Psoas muscle (tissue), 8 donors: Measurements from ENCODE around the gene ABCG1. TPM values are rescaled to one million over a fixed set of nuclear protein-coding genes. Genes with fewer than 3 reads are reported as not detected.

ENCODE experiments used
- ATAC-seq, 4 donors: fragments of 200-7000 bp; cut with Tn5 transposase; one replicate each; pipeline ENCODE4 v1.9.1; 2020; ENCODE audit warnings: moderate library complexity in 3 of 4, mild to moderate bottlenecking in 2 of 4
- DNase-seq, 2 donors: peaks; one replicate each; pipeline ENCODE4 v3.0.0-alpha.2; 2020
- H3K27ac ChIP-seq: fragments of 200-600 bp; one replicate; pipeline ENCODE4 v1.8.0; 2022
- H3K27me3 ChIP-seq, 3 donors: fragments of 200-600 bp in 1 of 3; one replicate each; pipeline versions ENCODE4 v1.6.1 to v1.8.0; 2013 to 2022; ENCODE audit warnings: low read length in 2 of 3, mild to moderate bottlenecking in 2 of 3, moderate library complexity in 1 of 3; ENCODE audit not compliant: insufficient read depth in 3 of 3
- H3K36me3 ChIP-seq, 2 donors: fragments of 200-600 bp in 1 of 2; one replicate each; pipeline versions ENCODE4 v1.6.1 to v1.8.0; 2013 to 2022; ENCODE audit warnings: low read depth in 1 of 2, mild to moderate bottlenecking in 1 of 2, moderate library complexity in 1 of 2; ENCODE audit not compliant: insufficient read depth in 1 of 2
- H3K4me1 ChIP-seq: fragments of 200-600 bp; one replicate; pipeline ENCODE4 v1.8.0; 2022
- H3K4me3 ChIP-seq: fragments of 200-600 bp; one replicate; pipeline ENCODE4 v1.8.0; 2022; ENCODE audit warnings: mild to moderate bottlenecking
- H3K9me3 ChIP-seq: fragments of 200-600 bp; one replicate; pipeline ENCODE4 v1.8.0; 2022
- CTCF ChIP-seq: fragments of 200-600 bp; IDR thresholded peaks from one replicate; pipeline ENCODE4 v1.8.0; 2022; ENCODE audit warnings: antibody characterized with exemption
- WGBS, 3 donors: extraction: QIAGEN DNeasy Blood & Tissue Kit; methylation state at CpG; one replicate each; pipeline versions ENCODE4 v1.1.6 to v1.1.7; 2013; 5-methylcytosine and 5-hydroxymethylcytosine counted together
- intact Hi-C, 2 donors: fragments of 100-400 bp; cut with DNase I; formaldehyde crosslinking; loops; one replicate each; pipeline versions ENCODE4 v1.11.0 to v1.14.2; 2022
- polyA plus RNA-seq, 3 donors: library from polyadenylated mRNA; stranded (reverse); fragments of 200-250 nt; gene quantifications; one replicate each; pipeline ENCODE4 v1.2.3, GENCODE V29; 2013
- total RNA-seq, 4 donors: library from RNA; stranded (reverse); fragmentation: NEBNext Ultra II Directional in 2 of 4; extraction: Animal tissue kit (Norgen Biotek cat#: 25700) in 2 of 4; gene quantifications; one replicate each; pipeline versions ENCODE4 v1.2.1 to v1.2.4, GENCODE V29; 2021 to 2023
- donor health status: healthy with polysubstance abuse.
- donor health status: DM: no; HTN: no; CAD: no; lungs with moderate emphysema.
- donor health status: Bipolar disorder and iron deficiency.
- donor health status: healthy.
- donor health status: DM: yes; HTN: yes; CAD: no.
- donor health status: DM: no; HTN: no; CAD: no.
- donor health status: DM: no; HTN: no; CAD: no.
- donor health status: DM: yes; HTN: yes; CAD: no.

ABCG1 gene
- total and polyA plus RNA-seq, 7 donors, result 2.9 to 35.8 (median 4.4) TPM

GRCh38 chr21:42216726-42217572, 2.0 kb upstream of the ABCG1 start:
- H3K27me3 ChIP-seq, result peaks cover 0 to 2% (median 0%) of the 10 kb centered on the region in 3 donors
- H3K9me3 ChIP-seq, result no peaks in the 10 kb centered on the region
- no peak for TF ChIP-seq CTCF
- H3K27ac ChIP-seq, result no peak overlapping the region
- H3K4me3 ChIP-seq, result no peak overlapping the region
- no peak for DNase-seq
- intact Hi-C loops, result no loop called here
- H3K4me1 ChIP-seq, result peaks cover 12% of the 10 kb centered on the region
- WGBS, 3 donors, result 83 to 85% (median 83%) methylated on average over 17 of the region's 17 CpGs
- no peaks in the 10 kb centered on the region for H3K36me3 ChIP-seq
- ATAC-seq, result no peak

GRCh38 chr21:42219606-42220137, 732 bp downstream of the ABCG1 start:
- DNase-seq, result peak; percentile 35 to 66
- Histone ChIP-seq H3K9me3 (no peaks in the 10 kb centered on the region), H3K27ac (peak overlapping the region; percentile 73), H3K36me3 (no peaks in the 10 kb centered on the region), H3K4me3 (peak overlapping the region; percentile 92), H3K27me3 (peaks cover 0 to 2% (median 0%) of the 10 kb centered on the region in 3 donors), H3K4me1 (peaks cover 15% of the 10 kb centered on the region)
- WGBS, 3 donors, result 1 to 2% (median 1%) methylated on average over 39 to 41 of the region's 41 CpGs
- TF ChIP-seq CTCF, result no peak
- intact Hi-C loops, result no loop called here
- peak; percentile 27 to 71 (median 48) for ATAC-seq

- peak; percentile 48 to 70 for DNase-seq
- H3K27ac ChIP-seq, result peak overlapping the region; percentile 73
These were observed 1.3 kb downstream of the ABCG1 start for GRCh38 chr21:42220138-42220701.

More at GRCh38 chr21:42220138-42220701, 1.3 kb downstream of the ABCG1 start:
- intact Hi-C loops, result no loop called here
- Histone ChIP-seq H3K4me3 (peak overlapping the region; percentile 92), H3K9me3 (no peaks in the 10 kb centered on the region), H3K27me3 (peaks cover 0 to 2% (median 0%) of the 10 kb centered on the region in 3 donors), H3K4me1 (peaks cover 15% of the 10 kb centered on the region), H3K36me3 (no peaks in the 10 kb centered on the region)
- no peak for TF ChIP-seq CTCF
- ATAC-seq, result peak; percentile 43 to 86 (median 80)
- 6 to 9% (median 6%) methylated on average over 26 of the region's 26 CpGs for WGBS, 3 donors
